Measurements from ENCODE around the gene LNP1.

The LNP1 gene

GRCh38 chr3:100483529-100483928, 82.2 kb downstream of the LNP1 start:
- no peak for DNase-seq

- no peak for DNase-seq
Observed at GRCh38 chr3:100486808-100487207, 85.5 kb downstream of the LNP1 start.

GRCh38 chr3:100489118-100489517, 87.8 kb downstream of the LNP1 start:
- DNase-seq: no peak

- DNase-seq: peak; percentile 70 to 90
Observed at GRCh38 chr3:100492059-100493006, 91.0 kb downstream of the LNP1 start, which contains the start of gene TMEM45A. Gene TMEM45A (plus strand): TSS chr3:100492619. CDS start chr3:100555212, 62,593 bp downstream.

- no peak for DNase-seq
Observed at GRCh38 chr3:100496711-100497261, 95.4 kb downstream of the LNP1 start.

- no peak for DNase-seq
Observed at GRCh38 chr3:100499651-100500050, 98.3 kb downstream of the LNP1 start.

- DNase-seq: no peak
Observed at GRCh38 chr3:100500320-100500880, 99.1 kb downstream of the LNP1 start.

GRCh38 chr3:100503448-100503847, 102.1 kb downstream of the LNP1 start:
- DNase-seq: no peak
